Right renal cortex interstitium (tissue), 3 donors: ENCODE measurements around the gene PRRC2B. TPM values are rescaled to one million over a fixed set of nuclear protein-coding genes. Genes with fewer than 3 reads are reported as not detected.
"Not testable (repeated sequence)": the region's sequence is repeated elsewhere in the genome, so short reads cannot be mapped to it uniquely, and the experiment has no call there.

ENCODE experiments used
- DNase-seq, 3 donors: peaks; one replicate each; pipeline ENCODE4 v3.0.0-alpha.2; 2013; ENCODE audit warnings: low read depth in 3 of 3, low spot score in 2 of 3
- polyA plus RNA-seq, 3 donors: library from polyadenylated mRNA; unstranded; fragments of 120-200 nt; gene quantifications; one replicate each; pipeline ENCODE4 v1.2.1, GENCODE V29; 2013; ENCODE audit not compliant: insufficient read length in 3 of 3

The PRRC2B gene
- polyA plus RNA-seq, 3 donors = 153 to 162 (median 161) TPM

DNA sequence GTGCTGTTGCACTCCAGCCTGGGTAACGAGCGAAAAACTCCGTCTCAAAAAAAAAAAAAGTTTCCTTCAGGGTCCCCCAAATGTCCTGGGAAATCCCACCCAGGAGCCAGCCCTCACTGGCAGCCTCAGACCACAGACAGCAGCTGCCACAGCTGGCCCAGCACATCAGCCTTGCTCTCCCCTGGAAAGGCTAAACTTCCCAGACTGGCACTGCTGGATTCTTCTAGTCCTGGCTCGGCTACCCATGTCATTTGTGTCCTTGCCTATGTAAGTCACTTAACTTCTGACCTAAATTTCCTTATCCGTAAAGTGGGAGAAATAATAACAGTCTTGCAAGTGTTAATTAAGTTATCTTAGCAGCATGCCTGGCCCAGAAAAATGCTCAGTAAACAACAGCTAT is 8.6 kb upstream of the PRRC2B start:
- DNase-seq = no peak

DNA sequence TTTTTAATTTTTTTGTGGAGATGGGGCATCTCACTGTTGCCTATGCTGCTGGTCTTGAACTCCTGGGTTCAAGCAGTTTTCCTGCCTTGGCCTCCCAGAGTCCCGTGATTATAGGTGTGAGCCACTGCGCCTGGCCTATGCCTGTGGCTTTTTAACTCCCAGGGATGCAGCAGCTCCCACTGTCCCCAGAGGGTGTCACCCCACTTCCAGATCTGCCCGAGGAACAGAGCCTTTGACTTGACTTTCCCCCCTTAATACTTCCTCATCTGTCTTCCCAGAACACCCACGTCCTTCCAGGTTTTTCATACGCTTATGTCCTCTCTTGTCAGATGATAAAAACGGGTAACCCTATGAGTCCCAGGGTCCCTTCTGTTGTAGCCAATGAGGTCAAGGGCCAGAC is 7.6 kb upstream of the PRRC2B start:
- no peak for DNase-seq

DNA sequence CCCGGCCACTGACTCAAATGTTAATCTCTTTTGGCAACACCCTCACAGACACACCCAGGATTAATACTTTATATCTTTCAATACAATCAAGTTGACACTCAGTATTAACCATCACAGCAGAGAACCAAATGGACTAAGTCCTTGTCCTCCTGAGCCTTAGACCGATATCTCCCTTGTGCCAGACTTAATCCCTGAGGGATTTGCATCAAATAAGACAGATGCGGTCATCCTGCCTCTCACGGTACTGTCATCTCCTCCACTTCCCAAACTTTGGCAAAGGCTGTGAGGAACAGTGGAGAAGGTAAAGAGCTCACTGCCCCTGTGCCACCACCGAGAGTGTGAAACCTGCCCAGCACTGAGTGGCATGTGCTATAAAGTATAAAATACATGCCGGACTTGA is 6.5 kb upstream of the PRRC2B start:
- DNase-seq = no peak

DNA sequence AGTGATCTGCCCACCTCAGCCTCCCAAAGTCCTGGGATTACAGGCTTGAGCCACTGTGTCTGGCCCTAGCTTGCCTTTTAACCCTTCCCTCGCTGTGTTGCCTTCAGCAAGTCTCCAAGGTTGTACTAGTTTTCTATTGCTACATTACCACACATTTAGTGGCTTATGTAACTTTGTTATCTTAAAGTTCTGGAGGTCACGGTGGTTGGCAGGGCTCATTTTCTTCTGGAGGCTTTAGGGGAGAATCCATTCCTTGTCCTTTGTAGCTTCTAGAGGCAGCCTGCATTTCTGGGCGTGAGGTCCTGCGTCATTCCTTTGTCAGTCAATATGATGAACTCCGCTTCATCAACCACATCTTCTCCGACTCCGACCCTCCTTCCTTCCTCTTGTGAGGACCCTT is 2.9 kb upstream of the PRRC2B start:
- DNase-seq = no peak

DNA sequence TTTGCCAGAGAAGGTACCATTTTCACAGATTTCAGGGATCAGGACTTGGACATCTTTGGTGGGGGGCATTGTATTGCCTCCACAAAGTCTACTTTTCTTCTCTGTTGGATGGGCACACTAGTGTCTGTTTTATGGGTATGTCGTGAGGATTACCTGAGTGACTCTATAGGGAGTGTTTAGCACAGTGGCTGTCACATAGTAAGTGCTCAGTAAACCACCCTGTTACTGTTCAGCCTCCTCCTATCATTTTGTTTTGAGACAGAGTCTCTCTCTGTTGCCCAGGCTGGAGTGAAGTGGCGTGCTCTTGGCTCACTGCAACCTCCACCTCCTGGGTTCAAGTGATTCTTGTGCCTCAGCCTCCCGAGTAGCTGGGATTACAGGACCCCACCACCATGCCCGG is 2.4 kb upstream of the PRRC2B start:
- no peak for DNase-seq

DNA sequence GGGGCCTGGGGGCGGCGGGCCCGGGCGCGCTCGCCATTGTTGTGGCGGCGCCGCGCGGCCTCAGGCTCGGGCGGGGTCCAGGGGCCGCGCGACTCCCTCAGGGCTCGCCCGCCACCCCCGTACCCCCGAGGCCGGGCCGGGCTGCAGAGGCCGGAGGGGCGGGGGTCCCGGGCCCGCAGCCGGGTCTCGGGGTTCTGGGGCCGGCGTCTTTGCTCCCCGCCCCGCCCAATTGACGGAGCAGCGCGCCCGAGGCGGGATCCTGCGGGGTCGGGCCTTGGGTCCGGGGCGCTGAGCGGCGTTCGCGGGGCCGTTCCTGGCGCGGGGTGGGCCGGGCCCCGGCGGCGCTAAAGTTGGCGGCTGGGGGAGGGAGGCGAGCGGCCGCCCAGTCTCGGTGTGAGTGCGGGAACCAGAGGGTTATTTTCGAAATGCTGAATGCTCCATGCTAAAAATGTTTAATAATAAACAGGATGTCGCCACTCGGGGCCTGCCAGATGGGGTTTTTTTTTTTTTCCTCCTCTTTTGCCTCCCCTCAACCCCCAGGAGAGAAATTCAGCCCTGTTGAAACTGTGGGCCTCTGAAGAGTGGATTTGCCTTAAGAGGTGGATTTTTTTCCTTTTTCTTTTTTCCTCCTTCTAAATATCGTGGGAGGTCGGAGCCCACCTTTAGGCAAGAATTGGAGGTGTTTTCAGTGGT is 724 bp downstream of the PRRC2B start:
- no peak for DNase-seq

DNA sequence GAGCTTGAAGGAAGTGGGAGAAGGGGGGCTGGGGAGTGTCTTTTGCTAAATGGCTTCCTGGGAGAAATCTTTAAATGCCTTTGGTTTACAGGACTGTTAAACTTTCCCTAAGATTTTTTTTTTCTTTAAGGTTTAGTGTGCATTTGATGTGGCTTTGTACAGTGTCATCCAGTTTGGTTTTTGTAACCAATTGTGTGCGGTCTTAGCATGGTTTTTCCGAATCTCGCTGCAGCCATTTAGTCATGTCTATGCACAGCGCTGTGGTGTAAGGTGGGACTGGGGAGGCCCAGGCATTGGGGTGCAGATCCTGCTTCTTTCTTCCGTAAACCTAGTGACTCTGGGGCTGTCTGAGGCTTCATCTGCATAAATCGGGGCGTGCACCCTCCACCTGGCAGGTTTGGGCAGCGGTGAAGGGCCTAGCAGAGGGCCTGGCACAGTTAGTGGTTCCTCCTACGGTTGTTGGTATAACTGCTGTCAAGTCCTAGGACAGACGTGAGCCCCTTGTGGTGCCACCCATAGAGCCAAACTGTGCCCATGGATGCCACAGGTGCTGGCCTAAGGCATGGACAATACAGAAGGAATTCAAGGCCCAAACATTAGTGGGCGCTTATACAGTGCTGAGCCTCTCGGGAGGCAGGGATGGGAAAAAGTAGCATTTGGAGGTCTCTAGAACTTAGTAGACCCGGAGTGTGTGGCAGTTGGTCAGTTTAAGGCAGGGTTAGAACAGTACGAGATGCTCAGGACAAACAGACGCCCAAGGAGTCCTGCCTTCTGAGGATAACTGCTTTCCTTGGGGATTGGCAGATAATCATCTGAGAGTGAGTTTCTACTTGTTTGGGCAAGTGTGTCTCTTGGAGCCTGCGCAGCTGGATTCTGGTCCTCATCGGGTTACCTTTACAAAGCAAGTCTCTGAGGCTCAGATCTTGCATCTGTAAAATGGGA is 1.5 kb downstream of the PRRC2B start:
- DNase-seq = no peak

DNA sequence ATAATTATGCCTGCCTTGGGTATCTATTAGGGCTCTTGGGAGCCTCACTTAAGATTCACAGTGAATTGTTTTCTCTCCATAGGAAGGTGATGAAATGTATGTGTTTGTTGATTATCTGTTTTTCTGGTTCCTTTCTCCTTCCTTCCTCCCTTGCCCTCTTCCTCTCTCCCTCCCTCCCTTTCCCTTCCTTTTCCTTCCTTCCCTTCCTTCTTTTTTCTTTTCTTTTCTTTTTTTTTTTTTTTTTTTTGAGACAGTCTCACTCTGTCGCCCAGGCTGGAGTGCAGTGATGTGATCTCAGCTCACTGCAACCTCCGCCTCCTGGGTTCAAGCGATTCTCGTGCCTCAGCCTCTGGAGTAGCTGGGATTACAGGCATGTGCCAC is 2.2 kb downstream of the PRRC2B start:
- DNase-seq = not testable (repeated sequence)

DNA sequence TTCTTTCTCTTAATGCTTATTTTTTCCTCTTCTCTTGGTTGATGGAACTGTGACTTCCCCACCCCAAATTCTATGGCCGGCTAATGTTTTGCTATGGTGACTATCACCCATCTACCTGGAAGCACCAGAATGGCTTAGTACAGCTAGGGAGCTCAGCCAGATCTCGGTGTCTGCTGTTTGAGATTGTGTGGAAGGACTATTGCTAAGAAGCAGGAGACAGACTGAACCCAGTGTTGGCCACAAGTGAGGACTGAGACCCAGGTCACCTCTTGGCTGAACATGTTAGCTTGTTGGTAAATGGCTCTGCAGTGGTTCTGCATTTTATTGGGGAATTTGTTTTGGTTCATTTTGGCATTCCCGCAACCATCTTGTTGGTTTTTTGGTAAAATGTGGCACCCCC is 2.7 kb downstream of the PRRC2B start:
- DNase-seq = no peak

DNA sequence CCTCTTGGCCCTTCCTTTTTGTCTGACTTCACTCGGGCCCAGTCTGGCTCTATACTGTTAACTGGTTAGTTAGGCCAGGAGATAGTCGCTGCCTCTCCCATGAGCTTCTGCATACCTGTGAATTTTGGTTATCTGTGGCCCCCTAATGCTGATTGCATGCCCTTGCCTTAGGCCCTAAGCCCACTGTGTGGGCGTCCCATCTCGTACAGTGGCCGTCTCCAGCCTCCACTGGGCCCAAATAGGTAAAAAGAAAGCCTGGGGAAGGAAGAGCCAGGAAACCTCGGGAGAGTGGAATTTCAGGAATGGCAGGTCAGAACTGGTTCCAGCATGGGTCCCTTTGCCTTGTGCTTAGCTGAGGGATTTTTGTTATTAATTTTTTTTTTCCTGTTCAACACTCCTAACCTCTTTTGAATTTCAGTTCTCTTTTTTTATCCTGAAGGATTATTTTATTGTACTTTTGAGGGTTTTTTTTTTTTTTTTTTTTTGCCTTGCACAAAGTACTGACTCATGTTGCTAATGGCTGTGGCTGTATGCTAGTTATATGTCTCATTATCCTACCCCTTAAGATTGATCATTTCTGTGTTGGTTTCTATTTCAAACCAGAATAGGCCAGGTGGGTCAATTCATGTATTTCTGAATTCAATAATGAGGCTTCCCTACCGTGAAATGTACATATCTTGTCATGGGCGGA is 3.4 kb downstream of the PRRC2B start:
- no peak for DNase-seq

DNA sequence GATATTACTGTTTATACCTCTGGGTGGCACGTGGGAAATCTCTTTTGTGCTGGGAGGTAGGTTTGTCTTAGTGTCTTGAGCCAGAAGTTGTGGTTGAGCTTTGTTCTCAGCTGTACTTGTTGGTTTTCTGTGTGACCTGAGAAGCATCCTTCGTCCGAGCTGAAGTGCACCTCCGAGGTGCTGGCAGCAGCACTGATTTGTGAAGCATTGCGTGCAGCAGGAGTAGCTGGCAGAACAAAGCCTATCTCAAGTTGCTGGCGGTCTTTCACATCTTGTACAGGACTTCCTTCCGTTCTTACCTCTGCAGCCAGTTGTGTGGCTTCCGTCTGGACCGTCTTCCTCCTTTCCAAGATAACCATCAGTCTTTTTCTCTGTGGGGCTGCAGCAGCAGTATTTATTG is 4.3 kb downstream of the PRRC2B start:
- DNase-seq = no peak

DNA sequence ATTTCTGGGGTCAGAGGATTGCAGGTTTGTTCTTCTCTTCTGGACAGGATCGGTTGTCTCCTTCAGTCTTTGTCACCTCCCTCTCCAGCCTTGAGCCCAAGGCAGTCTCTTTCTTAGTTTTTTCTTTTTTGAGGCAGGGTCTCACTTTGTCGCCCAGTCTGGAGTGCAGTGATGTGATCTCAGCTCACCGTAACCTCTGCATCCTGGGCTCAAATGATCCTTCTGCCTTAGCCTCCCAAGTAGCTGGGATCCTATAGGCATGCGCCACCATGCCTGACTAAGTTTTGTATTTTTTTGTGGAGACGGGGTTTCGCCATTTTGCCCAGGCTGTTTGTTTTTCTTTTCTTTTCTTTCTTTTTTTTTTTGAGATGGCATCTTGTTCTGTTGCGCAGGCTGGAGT is 6.1 kb downstream of the PRRC2B start:
- DNase-seq = no peak

DNA sequence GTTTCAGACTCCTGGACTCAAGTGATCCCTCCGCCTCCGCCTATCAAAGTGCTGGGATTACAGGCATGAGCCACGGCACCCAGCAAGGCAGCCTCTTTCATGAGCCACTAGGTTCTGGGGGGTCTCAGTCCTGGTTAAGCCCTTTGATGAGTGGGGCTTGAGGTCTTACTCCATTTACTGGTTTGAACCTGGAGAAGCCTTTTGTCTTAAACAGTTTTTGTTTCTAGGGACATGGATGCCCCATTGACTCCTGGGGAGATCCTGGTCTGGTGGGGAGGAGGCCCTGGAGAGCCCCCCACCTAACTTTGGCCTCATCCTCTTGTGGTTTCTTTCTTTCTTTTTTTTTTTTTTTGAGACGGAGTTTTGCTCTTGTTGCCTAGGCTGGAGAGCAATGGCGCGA is 6.7 kb downstream of the PRRC2B start:
- DNase-seq = no peak

DNA sequence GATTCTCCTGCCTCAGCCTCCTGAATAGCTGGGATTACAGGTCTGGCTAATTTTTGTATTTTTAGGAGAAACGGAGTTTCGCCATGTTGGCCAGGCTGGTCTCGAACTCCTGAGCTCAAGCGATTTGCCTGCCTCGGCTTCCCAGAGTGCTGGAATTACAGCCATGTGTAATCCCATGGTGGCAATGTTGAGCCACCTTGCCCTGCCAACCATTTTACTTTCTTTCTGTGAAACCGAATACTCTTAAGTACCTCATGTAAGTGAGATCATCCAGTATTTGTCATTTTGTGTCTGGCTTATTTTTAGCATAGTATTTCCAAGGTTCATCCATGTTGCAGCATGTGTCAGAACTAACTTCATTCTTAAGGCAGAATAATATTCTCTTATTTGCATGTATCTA is 8.2 kb downstream of the PRRC2B start:
- DNase-seq = no peak

DNA sequence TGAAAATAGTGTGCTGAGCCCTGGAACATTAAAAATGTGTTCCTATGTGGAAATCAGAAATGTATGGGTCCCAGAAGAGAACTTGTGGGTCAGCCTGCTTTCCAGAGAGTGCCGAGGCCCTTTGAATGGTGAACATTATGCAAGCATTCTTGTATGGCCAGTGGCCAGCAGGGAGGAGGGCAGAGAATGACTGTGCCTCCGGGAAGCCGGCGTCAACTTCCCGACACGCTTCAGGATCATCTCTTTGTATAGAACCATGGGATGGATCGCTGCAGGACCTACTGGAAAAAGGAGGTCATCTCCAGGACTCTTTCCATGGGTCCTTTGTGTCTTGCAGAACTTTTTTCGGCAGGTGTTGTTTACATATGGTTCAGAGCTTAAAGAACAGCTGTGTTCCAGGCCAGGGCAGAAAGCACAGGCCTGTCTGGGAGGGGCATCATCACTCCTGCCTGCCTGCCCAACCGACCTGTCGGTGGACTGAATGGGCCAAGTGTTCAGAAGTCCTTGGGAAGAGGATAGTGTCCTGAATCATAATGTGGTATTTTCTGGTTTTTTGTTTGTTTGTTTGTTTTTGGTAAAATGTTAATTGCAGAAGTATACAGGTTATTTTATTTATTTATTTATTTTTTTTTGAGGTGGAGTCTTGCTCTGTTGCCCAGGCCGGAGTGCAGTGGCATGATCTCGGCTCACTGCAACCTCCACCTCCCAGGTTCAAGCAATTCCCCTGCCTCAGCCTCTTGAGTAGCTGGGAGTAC is 9.0 kb downstream of the PRRC2B start:
- DNase-seq = no peak

DNA sequence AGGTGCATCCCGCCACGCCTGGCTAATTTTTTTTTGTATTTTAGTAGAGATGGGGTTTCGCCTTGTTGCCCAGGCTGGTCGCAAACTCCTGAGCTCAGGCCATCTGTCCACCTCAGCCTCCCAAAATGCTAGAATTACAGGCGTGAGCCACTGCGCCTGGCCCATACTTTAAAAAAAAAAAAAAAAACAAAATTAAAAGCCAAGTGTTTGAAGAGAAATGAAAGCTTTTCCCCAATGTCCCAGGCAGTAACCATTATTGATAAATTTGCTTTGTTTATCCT is 9.5 kb downstream of the PRRC2B start:
- DNase-seq = no peak

DNA sequence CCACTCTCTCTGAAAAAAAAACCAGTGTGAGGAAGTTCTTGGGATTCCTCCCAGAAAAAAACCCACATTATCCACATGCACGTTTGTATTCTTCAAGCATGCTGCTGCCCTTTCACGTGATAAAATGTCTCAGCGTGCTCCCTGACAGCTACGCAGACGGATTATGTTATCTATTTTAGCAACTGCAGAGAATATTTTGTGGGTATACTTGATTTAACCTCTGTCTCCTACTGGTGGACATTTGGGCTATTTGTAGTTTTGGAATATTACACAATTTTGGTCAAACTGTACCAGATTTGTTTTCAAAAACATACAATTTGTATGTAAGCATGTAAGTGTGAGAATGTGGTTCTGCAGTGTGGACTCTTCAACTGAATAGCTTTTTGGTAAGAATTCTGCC is 10.7 kb downstream of the PRRC2B start:
- no peak for DNase-seq

DNA sequence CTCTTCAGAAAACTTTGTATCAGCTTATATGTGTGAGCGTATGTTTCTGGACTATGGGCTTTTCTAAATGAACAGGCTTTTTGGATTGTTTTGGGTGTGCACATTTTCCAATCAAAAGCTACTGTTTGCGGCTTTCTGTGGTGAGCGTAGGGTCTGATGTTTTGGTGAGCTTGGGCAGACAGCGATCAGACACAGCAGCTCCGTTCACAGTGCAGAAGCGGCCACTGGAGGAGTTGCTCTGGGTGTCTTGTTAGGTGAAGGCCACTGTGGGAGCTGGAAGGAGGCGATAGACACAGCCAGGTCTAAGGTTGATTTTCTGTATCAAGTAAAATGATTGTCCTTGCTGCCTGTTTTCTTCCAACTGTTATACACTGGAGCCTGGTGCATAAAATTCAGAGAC is 11.1 kb downstream of the PRRC2B start:
- no peak for DNase-seq

DNA sequence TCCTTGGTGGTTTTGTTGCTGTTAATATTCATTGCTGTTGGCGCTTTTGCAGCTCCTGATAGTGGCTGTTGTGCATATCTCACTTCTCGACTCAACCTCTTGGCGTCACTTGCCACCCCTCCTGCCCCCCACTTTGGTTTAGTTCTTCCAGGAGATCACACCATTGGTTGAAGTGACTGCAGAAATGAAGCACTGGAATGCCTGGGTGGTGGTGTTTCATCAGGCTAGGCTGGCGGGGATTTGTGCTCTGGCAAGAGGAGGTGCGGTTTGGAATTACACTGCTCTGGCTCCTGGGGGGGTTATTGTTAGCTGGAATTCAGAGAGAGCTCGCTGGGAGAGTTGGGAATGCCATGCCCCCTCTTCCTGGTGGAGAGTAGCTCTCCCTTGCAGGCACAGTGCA is 11.5 kb downstream of the PRRC2B start:
- DNase-seq = no peak

DNA sequence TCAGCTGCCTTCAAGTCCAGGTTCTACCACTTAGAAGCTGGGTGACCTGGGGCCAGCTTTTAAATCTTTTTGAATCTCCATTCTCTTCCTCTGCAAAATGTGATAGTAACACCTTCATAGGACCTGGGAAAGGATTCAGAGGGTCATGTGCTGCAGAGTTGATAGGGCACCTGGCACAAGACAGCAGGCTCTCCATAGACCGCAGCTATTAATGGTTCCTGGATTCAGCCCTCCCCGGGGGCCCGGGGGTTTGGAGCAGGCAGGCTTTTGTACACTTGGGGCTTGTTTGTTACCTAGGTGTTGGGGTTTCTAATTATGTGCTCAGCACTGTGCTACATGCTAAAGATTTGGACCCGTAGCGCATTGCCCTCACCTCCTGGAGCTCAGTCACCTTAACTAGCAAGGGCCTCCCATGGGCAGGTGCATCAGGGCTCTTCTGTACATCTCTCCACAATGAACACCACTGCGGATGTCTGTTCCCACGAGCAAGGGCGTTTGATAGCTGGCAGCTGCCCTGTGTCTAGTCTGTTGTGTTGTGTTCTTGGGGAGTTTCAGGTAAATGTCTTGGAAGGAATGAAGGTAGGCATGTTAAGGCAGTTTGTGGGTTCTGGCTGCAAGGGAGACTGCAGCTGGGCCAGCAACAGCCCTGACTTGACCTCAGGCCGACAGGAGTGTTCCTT is 12.1 kb downstream of the PRRC2B start:
- DNase-seq = no peak
